Ectodermal cell (in vitro differentiated cells): ENCODE data around the gene RBBP8.
A peak's percentile ranks its signal among the peaks of the same experiment; 100 is the strongest.

Experiments
- H3K27ac ChIP-seq: 2 replicates; pipeline ENCODE4 v1.7.0; 2013; ENCODE audit warnings: mild to moderate bottlenecking, low read depth, low read length; ENCODE audit not compliant: insufficient read depth, poor library complexity, severe bottlenecking
- H3K27me3 ChIP-seq: 2 replicates; pipeline ENCODE4 v1.7.0; 2013; ENCODE audit warnings: mild to moderate bottlenecking, low read length; ENCODE audit not compliant: insufficient read depth, control insufficient read depth, poor library complexity, severe bottlenecking
- H3K36me3 ChIP-seq: one replicate; pipeline ENCODE4 v1.7.0; 2013; ENCODE audit warnings: low read length; ENCODE audit not compliant: control insufficient read depth, insufficient read depth
- H3K4me1 ChIP-seq: one replicate; pipeline ENCODE4 v1.7.0; 2013; ENCODE audit warnings: low read length; ENCODE audit not compliant: control insufficient read depth, insufficient read depth
- H3K4me3 ChIP-seq: 2 replicates; pipeline ENCODE4 v1.7.0; 2013; ENCODE audit warnings: low read depth, low read length, control low read depth; ENCODE audit not compliant: insufficient read depth
- H3K9me3 ChIP-seq: 2 replicates; pipeline ENCODE4 v1.7.0; 2013; ENCODE audit warnings: mild to moderate bottlenecking, low read length, moderate library complexity; ENCODE audit not compliant: control insufficient read depth
- WGBS, 2 experiments: methylation state at CpG; one replicate each; pipeline ENCODE4 v1.1.7; 2013; ENCODE audit warnings: missing lambda C conversion rate in 2 of 2; 5-methylcytosine and 5-hydroxymethylcytosine counted together

Gene RBBP8

DNA sequence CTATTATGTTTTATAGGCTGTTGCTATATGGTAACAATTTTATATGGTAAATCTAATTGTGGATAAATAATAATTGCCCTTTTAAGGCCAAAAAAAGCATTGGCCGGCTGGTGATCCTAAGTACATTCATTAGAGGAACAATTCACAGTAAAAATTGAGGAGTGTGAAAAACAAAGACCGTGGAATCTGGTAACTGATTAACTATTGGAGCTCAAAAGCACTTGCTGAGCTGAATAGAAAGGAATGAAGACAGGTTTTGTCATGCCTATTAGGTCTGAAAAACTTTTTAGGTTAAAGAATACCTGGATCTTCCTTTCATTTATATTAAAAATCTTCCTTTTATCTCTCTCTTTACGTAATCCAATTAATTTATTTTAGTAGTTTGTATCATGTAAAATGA, 18.5 kb upstream of the RBBP8 start:
- Histone ChIP-seq H3K27me3 (no peaks in the 10 kb centered on the region), H3K9me3 (no peaks in the 10 kb centered on the region), H3K4me1 (peaks cover 11% of the 10 kb centered on the region), H3K27ac (no peak overlapping the region), H3K4me3 (no peak overlapping the region), H3K36me3 (peaks cover 6% of the 10 kb centered on the region)
- 5 to 7% methylated on average over 2 of the region's 3 CpGs for WGBS, 2 experiments

GRCh38 chr18:22915337-22915736, 17.8 kb upstream of the RBBP8 start:
- no peak overlapping the region for H3K4me3 ChIP-seq
- no peaks in the 10 kb centered on the region for H3K27me3 ChIP-seq
- peaks cover under 1% of the 10 kb centered on the region for H3K36me3 ChIP-seq
- H3K27ac ChIP-seq, result no peak overlapping the region
- H3K4me1 ChIP-seq, result peaks cover 11% of the 10 kb centered on the region
- no peaks in the 10 kb centered on the region for H3K9me3 ChIP-seq

GRCh38 chr18:22921772-22922171, 11.4 kb upstream of the RBBP8 start:
- WGBS, 2 experiments, result 50% methylated on average over 2 of the region's 3 CpGs; no CpG with 5 or more reads in 1 of the 2 experiments
- Histone ChIP-seq H3K4me1 (no peaks in the 10 kb centered on the region), H3K27me3 (no peaks in the 10 kb centered on the region), H3K27ac (no peak overlapping the region), H3K36me3 (no peaks in the 10 kb centered on the region), H3K4me3 (no peak overlapping the region), H3K9me3 (no peaks in the 10 kb centered on the region)

DNA sequence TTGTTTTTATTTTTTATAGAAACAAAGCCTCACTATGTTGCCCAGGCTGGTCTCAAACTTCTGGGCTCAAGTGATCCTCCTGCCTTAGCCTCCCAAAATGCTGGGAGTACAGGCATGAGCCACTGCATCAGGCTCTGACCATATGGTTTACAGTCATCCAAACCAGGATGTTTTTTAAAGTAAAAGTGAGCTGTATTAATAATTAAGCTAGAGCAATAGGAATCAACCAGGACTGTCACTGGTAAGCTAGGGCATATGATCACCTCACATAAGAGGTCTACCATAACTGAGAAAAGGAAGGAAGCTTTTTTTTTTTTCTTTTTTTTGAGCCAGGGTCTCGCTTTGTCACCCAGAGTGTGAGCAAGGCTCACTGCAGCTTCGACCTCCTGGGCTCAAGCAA, 8.5 kb upstream of the RBBP8 start:
- Histone ChIP-seq H3K9me3 (no peaks in the 10 kb centered on the region), H3K4me3 (no peak overlapping the region), H3K27me3 (no peaks in the 10 kb centered on the region), H3K4me1 (no peaks in the 10 kb centered on the region), H3K27ac (no peak overlapping the region), H3K36me3 (no peaks in the 10 kb centered on the region)
- 91 to 93% methylated on average over 2 of the region's 2 CpGs for WGBS, 2 experiments

GRCh38 chr18:22926454-22926853, 6.7 kb upstream of the RBBP8 start:
- Histone ChIP-seq H3K27ac (no peak overlapping the region), H3K27me3 (no peaks in the 10 kb centered on the region), H3K36me3 (no peaks in the 10 kb centered on the region), H3K4me1 (no peaks in the 10 kb centered on the region), H3K9me3 (no peaks in the 10 kb centered on the region), H3K4me3 (no peak overlapping the region)
- 90 to 100% methylated on average over 2 to 3 of the region's 4 CpGs for WGBS, 2 experiments

DNA sequence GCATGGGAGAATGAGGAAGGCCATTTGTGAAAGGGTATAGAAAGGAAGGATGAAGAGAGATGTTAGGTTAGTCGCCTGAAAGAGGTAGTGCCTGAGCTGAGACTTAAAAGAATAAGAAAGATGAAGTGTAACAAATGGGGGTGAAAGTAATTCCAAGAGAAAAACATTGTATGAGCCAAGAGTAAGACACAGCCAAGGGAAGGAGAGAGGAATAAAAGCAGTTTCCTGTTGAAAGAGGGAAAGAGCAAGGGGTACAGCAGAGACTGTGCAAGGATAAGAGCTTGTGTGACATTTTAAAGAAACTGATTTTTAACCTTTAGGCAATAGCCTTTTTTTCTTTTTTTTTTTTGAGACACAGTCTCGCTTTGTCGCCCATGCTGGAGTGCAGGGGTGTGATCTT, 4.8 kb upstream of the RBBP8 start:
- Histone ChIP-seq H3K4me3 (no peak overlapping the region), H3K27me3 (no peaks in the 10 kb centered on the region), H3K27ac (no peak overlapping the region), H3K36me3 (no peaks in the 10 kb centered on the region), H3K4me1 (no peaks in the 10 kb centered on the region), H3K9me3 (no peaks in the 10 kb centered on the region)
- 95 to 96% methylated on average over 3 of the region's 3 CpGs for WGBS, 2 experiments

DNA sequence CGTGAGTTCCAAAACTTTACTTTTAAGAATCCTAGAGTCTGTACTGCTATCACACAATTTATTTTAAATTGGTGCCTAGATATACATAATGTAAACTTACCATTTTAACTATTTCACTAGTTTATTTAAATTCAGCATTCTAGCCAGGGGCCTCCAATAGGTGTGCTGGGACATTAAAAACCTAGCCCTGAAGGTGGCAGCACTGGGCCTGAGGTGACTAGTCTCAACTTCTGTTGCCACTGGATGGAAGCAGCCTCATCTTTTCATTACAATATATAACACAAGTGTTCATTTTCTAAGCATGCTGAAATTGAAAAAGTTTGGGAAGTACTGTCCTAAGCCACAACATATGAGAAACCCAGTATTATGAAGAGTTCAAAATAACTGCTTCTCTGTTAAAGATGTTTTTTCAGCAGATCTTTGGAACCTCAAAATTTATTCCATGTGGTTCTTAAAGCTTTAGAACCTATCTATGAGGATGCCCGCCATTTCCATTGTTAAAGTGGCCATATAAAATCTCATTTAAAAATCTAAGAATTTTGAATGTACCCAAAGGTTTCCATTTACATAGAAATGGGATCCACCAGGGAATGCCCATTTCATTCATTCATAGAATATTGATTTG, 2.9 kb upstream of the RBBP8 start:
- H3K9me3 ChIP-seq, result no peaks in the 10 kb centered on the region
- 81 to 100% methylated on average over 1 to 2 of the region's 2 CpGs for WGBS, 2 experiments
- H3K27me3 ChIP-seq, result no peaks in the 10 kb centered on the region
- no peak overlapping the region for H3K4me3 ChIP-seq
- H3K36me3 ChIP-seq, result no peaks in the 10 kb centered on the region
- no peaks in the 10 kb centered on the region for H3K4me1 ChIP-seq
- H3K27ac ChIP-seq, result no peak overlapping the region

DNA sequence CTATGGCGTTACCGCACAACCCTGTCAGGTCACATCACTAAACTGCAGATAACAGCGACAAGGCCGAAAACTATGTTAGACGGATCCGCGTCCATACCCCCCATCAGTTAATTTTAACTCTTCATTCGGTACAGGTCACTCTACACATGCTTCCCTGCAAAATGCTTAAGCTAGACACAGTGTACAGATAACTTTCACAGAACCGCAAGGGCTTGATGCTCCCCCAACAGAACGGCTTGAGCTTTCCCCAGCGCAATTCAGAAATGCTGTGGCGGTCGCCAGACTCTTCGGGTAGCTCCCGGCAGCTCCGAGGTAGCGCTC, 283 bp upstream of the RBBP8 start:
- peak overlapping the region; percentile 56 for H3K4me3 ChIP-seq
- H3K27me3 ChIP-seq, result no peaks in the 10 kb centered on the region
- 1% methylated on average over 17 of the region's 17 CpGs for WGBS, 2 experiments
- peaks cover 6% of the 10 kb centered on the region for H3K36me3 ChIP-seq
- H3K27ac ChIP-seq, result peak overlapping the region; percentile 91
- no peaks in the 10 kb centered on the region for H3K9me3 ChIP-seq
- H3K4me1 ChIP-seq, result no peaks in the 10 kb centered on the region

DNA sequence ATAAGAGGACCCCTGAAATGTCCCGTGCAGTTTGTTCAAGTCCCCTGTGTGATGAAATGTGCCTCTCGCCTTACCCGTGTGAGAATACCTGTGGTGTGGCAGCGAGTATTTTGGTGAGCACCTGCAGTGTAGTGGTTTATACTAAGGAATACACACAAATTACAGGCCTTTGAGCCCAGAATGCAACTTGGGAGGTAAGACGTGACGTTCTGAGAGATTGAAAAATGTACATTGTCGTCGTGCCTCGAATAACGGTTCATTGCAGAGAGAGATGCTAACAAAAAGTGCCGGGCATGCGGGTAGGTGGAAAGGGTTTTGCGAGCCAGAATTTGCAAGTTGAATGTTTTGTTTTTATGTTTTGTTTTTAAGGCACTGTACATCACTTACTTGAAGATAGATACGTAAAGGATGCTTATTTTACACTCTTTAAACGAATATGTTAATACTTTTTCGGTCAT, 867 bp downstream of the RBBP8 start:
- Histone ChIP-seq H3K4me3 (peak overlapping the region; percentile 56), H3K36me3 (peaks cover 9% of the 10 kb centered on the region), H3K4me1 (no peaks in the 10 kb centered on the region), H3K9me3 (no peaks in the 10 kb centered on the region), H3K27me3 (no peaks in the 10 kb centered on the region), H3K27ac (peak overlapping the region; percentile 91)
- WGBS, 2 experiments, result 8 to 13% methylated on average over 13 of the region's 16 CpGs

DNA sequence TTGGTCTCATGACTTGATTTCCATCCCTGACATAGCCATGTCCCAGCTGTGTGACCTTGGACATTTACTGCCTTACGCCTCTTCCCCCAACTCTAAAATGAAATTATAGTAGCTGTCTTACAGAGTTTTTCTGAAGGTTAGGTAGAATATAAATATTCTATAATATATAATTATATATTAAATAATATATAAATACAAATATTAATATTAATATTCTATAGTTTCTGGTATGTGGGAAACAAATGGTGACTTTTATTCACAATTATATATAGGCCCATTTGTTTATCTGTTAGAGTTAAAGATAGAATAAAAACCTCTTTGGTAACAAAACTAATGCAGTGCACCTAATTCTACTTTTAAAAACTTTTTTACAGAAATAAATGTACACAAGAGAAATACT, 1.7 kb downstream of the RBBP8 start:
- Histone ChIP-seq H3K4me3 (peak overlapping the region; percentile 32), H3K9me3 (no peaks in the 10 kb centered on the region), H3K4me1 (no peaks in the 10 kb centered on the region), H3K27me3 (no peaks in the 10 kb centered on the region), H3K36me3 (peaks cover 9% of the 10 kb centered on the region), H3K27ac (no peak overlapping the region)
- 80% methylated on average over 1 of the region's 1 CpG; no CpG with 5 or more reads in 1 of the 2 experiments for WGBS, 2 experiments

- H3K4me3 ChIP-seq, result no peak overlapping the region
- no peak overlapping the region for H3K27ac ChIP-seq
- H3K36me3 ChIP-seq, result peaks cover 9% of the 10 kb centered on the region
- WGBS, 2 experiments, result 50 to 55% methylated on average over 1 of the region's 1 CpG
- no peaks in the 10 kb centered on the region for H3K9me3 ChIP-seq
- no peaks in the 10 kb centered on the region for H3K4me1 ChIP-seq
- H3K27me3 ChIP-seq, result no peaks in the 10 kb centered on the region
Observed at GRCh38 chr18:22935431-22935830, 2.3 kb downstream of the RBBP8 start.
